CD4-positive, CD25-positive, alpha-beta regulatory T cell (primary cell): Measurements from ENCODE around the gene TBL1X. TPM values are rescaled to one million over a fixed set of nuclear protein-coding genes. Genes with fewer than 3 reads are reported as not detected.
"Not testable (repeated sequence)": the region's sequence is repeated elsewhere in the genome, so short reads cannot be mapped to it uniquely, and the experiment has no call there.

Experiments used
- ATAC-seq, 2 donors: fragments of 150-1000 bp; cut with Tn5 transposase; one replicate each; pipeline ENCODE4 v1.10.0; 2021; ENCODE audit warnings: low read depth in 2 of 2, moderate number of reproducible peaks in 2 of 2, moderate library complexity in 1 of 2
- DNase-seq, 3 donors: peaks; one replicate each; pipeline versions ENCODE4 v3.0.0 to v3.0.0-alpha.2; 2012 to 2022; ENCODE audit warnings: mixed read lengths in 1 of 3
- H3K27ac ChIP-seq: one replicate; pipeline ENCODE4 v1.7.0; 2013; ENCODE audit warnings: mild to moderate bottlenecking, low read length; ENCODE audit not compliant: insufficient read depth, poor library complexity, severe bottlenecking
- H3K27me3 ChIP-seq: one replicate; pipeline ENCODE4 v1.7.0; 2013; ENCODE audit warnings: low read length; ENCODE audit not compliant: control insufficient read depth, insufficient read depth
- H3K36me3 ChIP-seq: one replicate; pipeline ENCODE4 v1.7.0; 2013; ENCODE audit warnings: mild to moderate bottlenecking, low read length, moderate library complexity; ENCODE audit not compliant: control insufficient read depth, insufficient read depth
- H3K4me1 ChIP-seq: 2 replicates; pipeline ENCODE4 v1.7.0; 2013; ENCODE audit warnings: mild to moderate bottlenecking, low read length; ENCODE audit not compliant: insufficient read depth, control insufficient read depth, poor library complexity, severe bottlenecking
- H3K4me3 ChIP-seq: one replicate; pipeline ENCODE4 v1.7.0; 2013; ENCODE audit warnings: low read depth, mild to moderate bottlenecking, low read length, moderate library complexity
- H3K9me3 ChIP-seq, 2 experiments: 1 replicate in 1 of 2; 2 replicates in 1 of 2; pipeline ENCODE4 v1.7.0; 2013; ENCODE audit warnings: low read length in 2 of 2, mild to moderate bottlenecking in 1 of 2, moderate library complexity in 1 of 2; ENCODE audit not compliant: control insufficient read depth in 2 of 2
- H3K27ac Mint-ChIP-seq, 3 donors: one replicate each; pipeline ENCODE4 v1.8.0; 2020 to 2022; ENCODE audit warnings: mild to moderate bottlenecking in 3 of 3, mixed read lengths in 3 of 3, moderate library complexity in 2 of 3
- H3K27me3 Mint-ChIP-seq: one replicate; pipeline ENCODE4 v1.8.0; 2022; ENCODE audit warnings: mild to moderate bottlenecking, mixed read lengths
- H3K36me3 Mint-ChIP-seq: one replicate; pipeline ENCODE4 v1.8.0; 2020; ENCODE audit warnings: mixed read lengths
- H3K4me1 Mint-ChIP-seq, 4 donors: one replicate each; pipeline ENCODE4 v1.8.0; 2020 to 2022; ENCODE audit warnings: mixed read lengths in 4 of 4, mild to moderate bottlenecking in 1 of 4
- H3K4me3 Mint-ChIP-seq, 4 donors: one replicate each; pipeline ENCODE4 v1.8.0; 2020 to 2022; ENCODE audit warnings: mild to moderate bottlenecking in 4 of 4, mixed read lengths in 4 of 4, moderate library complexity in 3 of 4
- H3K9me3 Mint-ChIP-seq, 7 donors: one replicate each; pipeline ENCODE4 v1.8.0; 2020 to 2022; ENCODE audit warnings: mixed read lengths in 7 of 7, mild to moderate bottlenecking in 3 of 7, moderate library complexity in 2 of 7
- polyA plus RNA-seq, 4 donors: library from polyadenylated mRNA; unstranded; fragments of 300-500 nt; fragmentation: Illumina TruSeq; gene quantifications; one replicate each; pipeline ENCODE4 v1.2.3, GENCODE V29; 2021
- total RNA-seq: library from RNA; stranded (reverse); gene quantifications from one replicate; pipeline ENCODE4 v1.2.3, GENCODE V29; 2022

The TBL1X gene
- total and polyA plus RNA-seq, 5 donors from 2014 or later = 6.7 to 23.4 (median 14.5) TPM

GRCh38 chrX:9768321-9768839 is 303.5 kb downstream of the TBL1X start:
- not testable (repeated sequence) for H3K4me1 ChIP-seq, H3K9me3 ChIP-seq, H3K36me3 ChIP-seq, H3K27ac Mint-ChIP-seq, H3K27me3 Mint-ChIP-seq, H3K9me3 Mint-ChIP-seq, H3K4me1 Mint-ChIP-seq, H3K36me3 Mint-ChIP-seq, ATAC-seq, H3K4me3 Mint-ChIP-seq, H3K4me3 ChIP-seq, H3K27ac ChIP-seq, H3K27me3 ChIP-seq, DNase-seq

- ATAC-seq (no peak), DNase-seq (no peak)
- peaks cover 4% of the 10 kb centered on the region for H3K27me3 Mint-ChIP-seq
- H3K36me3 Mint-ChIP-seq = no peaks in the 10 kb centered on the region
- Histone ChIP-seq H3K4me1 (no peaks in the 10 kb centered on the region), H3K36me3 (no peaks in the 10 kb centered on the region), H3K27ac (no peak overlapping the region), H3K27me3 (no peaks in the 10 kb centered on the region), H3K4me3 (no peak overlapping the region), H3K9me3 (no peaks in the 10 kb centered on the region)
- H3K27ac Mint-ChIP-seq = no peak overlapping the region
- peaks cover 0 to 2% (median 0%) of the 10 kb centered on the region in 4 donors for H3K4me1 Mint-ChIP-seq
- peaks cover 0 to 6% (median 0%) of the 10 kb centered on the region in 7 donors for H3K9me3 Mint-ChIP-seq
- no peak overlapping the region for H3K4me3 Mint-ChIP-seq
Observed at GRCh38 chrX:9770319-9770718, 305.5 kb downstream of the TBL1X start.

GRCh38 chrX:9772943-9773342 is 308.1 kb downstream of the TBL1X start:
- H3K4me3 Mint-ChIP-seq = no peak overlapping the region
- no peak for ATAC-seq
- no peaks in the 10 kb centered on the region for H3K36me3 ChIP-seq

GRCh38 chrX:9775930-9776329 is 311.1 kb downstream of the TBL1X start:
- Mint-ChIP-seq H3K27ac (no peak overlapping the region), H3K9me3 (no peaks in the 10 kb centered on the region), H3K27me3 (peaks cover 9% of the 10 kb centered on the region), H3K36me3 (no peaks in the 10 kb centered on the region), H3K4me3 (peak overlapping the region in 1 of 4 donors; percentile 38), H3K4me1 (no peaks in the 10 kb centered on the region)
- no peak for DNase-seq
- no peaks in the 10 kb centered on the region for H3K4me1 ChIP-seq
- no peak overlapping the region for H3K27ac ChIP-seq
- H3K9me3 ChIP-seq = no peaks in the 10 kb centered on the region
- H3K27me3 ChIP-seq = peaks cover 3% of the 10 kb centered on the region
- no peak overlapping the region for H3K4me3 ChIP-seq
- ATAC-seq = no peak
- no peaks in the 10 kb centered on the region for H3K36me3 ChIP-seq

More at GRCh38 chrX:9772943-9773342, 308.1 kb downstream of the TBL1X start:
- H3K36me3 Mint-ChIP-seq = no peaks in the 10 kb centered on the region
- H3K27me3 ChIP-seq = peaks cover 3% of the 10 kb centered on the region
- H3K4me1 Mint-ChIP-seq = peaks cover 0 to under 1% (median 0%) of the 10 kb centered on the region in 4 donors
- H3K9me3 ChIP-seq = no peaks in the 10 kb centered on the region
- H3K27ac Mint-ChIP-seq = no peak overlapping the region
- H3K27ac ChIP-seq = no peak overlapping the region
- no peak overlapping the region for H3K4me3 ChIP-seq
- no peak for DNase-seq
- H3K9me3 Mint-ChIP-seq = peaks cover 0 to 4% (median 0%) of the 10 kb centered on the region in 7 donors
- H3K4me1 ChIP-seq = no peaks in the 10 kb centered on the region
- H3K27me3 Mint-ChIP-seq = peaks cover 9% of the 10 kb centered on the region

- no peaks in the 10 kb centered on the region for H3K27me3 ChIP-seq
- H3K4me1 ChIP-seq = no peaks in the 10 kb centered on the region
- Mint-ChIP-seq H3K36me3 (no peaks in the 10 kb centered on the region), H3K9me3 (peaks cover 0 to 2% (median 0%) of the 10 kb centered on the region in 7 donors), H3K4me1 (peaks cover 0 to 4% (median 0%) of the 10 kb centered on the region in 4 donors), H3K27ac (no peak overlapping the region), H3K27me3 (peaks cover 21% of the 10 kb centered on the region), H3K4me3 (no peak overlapping the region)
- ATAC-seq (no peak), DNase-seq (no peak)
- no peak overlapping the region for H3K27ac ChIP-seq
- H3K36me3 ChIP-seq = no peaks in the 10 kb centered on the region
- H3K9me3 ChIP-seq = no peaks in the 10 kb centered on the region
- no peak overlapping the region for H3K4me3 ChIP-seq
Observed at GRCh38 chrX:9781941-9782340, 317.1 kb downstream of the TBL1X start.

GRCh38 chrX:9784332-9784731 is 319.5 kb downstream of the TBL1X start:
- H3K27me3 ChIP-seq = peaks cover 3% of the 10 kb centered on the region
- no peak overlapping the region for H3K27ac Mint-ChIP-seq
- H3K9me3 ChIP-seq = no peaks in the 10 kb centered on the region
- H3K4me3 ChIP-seq = no peak overlapping the region
- no peak for DNase-seq
- peaks cover 25% of the 10 kb centered on the region for H3K27me3 Mint-ChIP-seq
- no peak overlapping the region for H3K4me3 Mint-ChIP-seq
- no peak for ATAC-seq
- H3K36me3 ChIP-seq = no peaks in the 10 kb centered on the region
- no peaks in the 10 kb centered on the region for H3K4me1 ChIP-seq
- no peak overlapping the region for H3K27ac ChIP-seq
- H3K9me3 Mint-ChIP-seq = peaks cover 0 to 2% (median 0%) of the 10 kb centered on the region in 7 donors
- peaks cover 0 to 6% (median 0%) of the 10 kb centered on the region in 4 donors for H3K4me1 Mint-ChIP-seq
- no peaks in the 10 kb centered on the region for H3K36me3 Mint-ChIP-seq

- Mint-ChIP-seq H3K9me3 (peaks cover 0 to 2% (median 0%) of the 10 kb centered on the region in 7 donors), H3K27me3 (peaks cover 28% of the 10 kb centered on the region), H3K4me1 (peaks cover 0 to 6% (median 0%) of the 10 kb centered on the region in 4 donors), H3K36me3 (no peaks in the 10 kb centered on the region), H3K27ac (no peak overlapping the region), H3K4me3 (peak overlapping the region in 2 of 4 donors; percentile 39 to 56)
- no peak overlapping the region for H3K4me3 ChIP-seq
- peaks cover 5% of the 10 kb centered on the region for H3K27me3 ChIP-seq
- no peaks in the 10 kb centered on the region for H3K4me1 ChIP-seq
- DNase-seq (no peak), ATAC-seq (no peak)
- H3K36me3 ChIP-seq = no peaks in the 10 kb centered on the region
- H3K9me3 ChIP-seq = no peaks in the 10 kb centered on the region
- H3K27ac ChIP-seq = no peak overlapping the region
Observed at GRCh38 chrX:9785254-9785943, 320.5 kb downstream of the TBL1X start.
